Stomach (tissue), 9 donors: ENCODE results near the gene CELF2. TPM values are rescaled to one million over a fixed set of nuclear protein-coding genes. Genes with fewer than 3 reads are reported as not detected.

ENCODE experiments used
- DNase-seq, 2 donors: peaks; one replicate each; pipeline versions ENCODE4 v3.0.0 to v3.0.0-alpha.2; 2013 to 2019
- H3K27ac ChIP-seq, 5 donors: fragments of 200-600 bp in 4 of 5; sonication (generic) in 4 of 5; one replicate each; pipeline ENCODE4 v1.5.1; 2013 to 2019; ENCODE audit warnings: mild to moderate bottlenecking in 1 of 5, moderate library complexity in 1 of 5
- H3K27me3 ChIP-seq, 3 donors: fragments of 200-600 bp; sonication (generic); one replicate each; pipeline ENCODE4 v1.5.1; 2017 to 2019; ENCODE audit warnings: mixed run types in 1 of 3
- H3K36me3 ChIP-seq, 4 donors: fragments of 200-600 bp; sonication (generic); 1 replicate in 3 of 4; 2 replicates in 1 of 4; pipeline ENCODE4 v1.5.1; 2016 to 2019
- H3K4me1 ChIP-seq, 4 donors: fragments of 200-600 bp; sonication (generic); one replicate each; pipeline ENCODE4 v1.5.1; 2016 to 2019
- H3K4me3 ChIP-seq, 4 donors: fragments of 200-600 bp; sonication (generic) in 3 of 4; one replicate each; pipeline ENCODE4 v1.5.1; 2016 to 2019; ENCODE audit warnings: mild to moderate bottlenecking in 1 of 4
- H3K9me3 ChIP-seq, 4 donors: fragments of 200-600 bp; sonication (generic); one replicate each; pipeline ENCODE4 v1.5.1; 2016 to 2019
- CTCF ChIP-seq, 7 experiments: fragments of 450-650 bp in 4 of 7; fragments of 200-600 bp in 3 of 7; sonication (generic) in 3 of 7; IDR thresholded peaks; one replicate each; pipeline ENCODE4 v1.5.1; 2016 to 2019; ENCODE audit warnings: antibody characterized with exemption in 7 of 7, control low read depth in 2 of 7, mild to moderate bottlenecking in 1 of 7
- EP300 ChIP-seq: sonication (generic); formaldehyde crosslinking; IDR thresholded peaks from one replicate; pipeline ENCODE4 v1.6.1; 2017; ENCODE audit warnings: antibody characterized with exemption
- POLR2A ChIP-seq, 4 donors: fragments of 450-650 bp; IDR thresholded peaks; one replicate each; pipeline ENCODE4 v1.6.1; 2016; ENCODE audit warnings: antibody characterized with exemption in 4 of 4, control low read depth in 2 of 4, mild to moderate bottlenecking in 1 of 4, moderate library complexity in 1 of 4
- POLR2AphosphoS5 ChIP-seq, 3 donors: sonication (generic); formaldehyde crosslinking; IDR thresholded peaks; one replicate each; pipeline ENCODE4 v1.6.1; 2016; ENCODE audit warnings: antibody characterized with exemption in 3 of 3
- WGBS, 5 donors: extraction: QIAGEN DNeasy Blood & Tissue Kit in 3 of 5; methylation state at CpG; one replicate each; pipeline versions ENCODE4 v1.1.5 to v1.1.7; 2013 to 2018; 5-methylcytosine and 5-hydroxymethylcytosine counted together
- intact Hi-C: fragments of 100-400 bp; cut with DNase I; formaldehyde crosslinking; loops from one replicate; pipeline ENCODE4 v1.15.1; 2023; ENCODE audit warnings: low total_unique reads
- polyA plus RNA-seq, 3 donors: library from polyadenylated mRNA; stranded (reverse); fragments of 200-250 nt; gene quantifications; one replicate each; pipeline ENCODE4 v1.2.3, GENCODE V29; 2013
- total RNA-seq, 5 donors: library from RNA; depleted of rRNA; stranded (reverse); fragments of >200 nt; gene quantifications; one replicate each; pipeline versions ENCODE4 v1.1.0 to v1.2.3, GENCODE V29; 2014 to 2016
- donor health status: healthy with polysubstance abuse.
- donor health status: Bipolar disorder and iron deficiency.
- donor health status: healthy.

CELF2 gene
- total and polyA plus RNA-seq, 8 donors = 3.9 to 65.3 (median 36.1) TPM

- 36 to 59% (median 36%) methylated on average over 7 of the region's 7 CpGs for WGBS, 5 donors
- H3K4me3 ChIP-seq = no peak overlapping the region
- no peak for DNase-seq
- no peaks in the 10 kb centered on the region for H3K27me3 ChIP-seq
- TF ChIP-seq CTCF (IDR thresholded peaks at IDR 0.05) (no peak), POLR2AphosphoS5 (IDR thresholded peaks at IDR 0.05) (no peak), EP300 (no peak), POLR2A (IDR thresholded peaks at IDR 0.05) (no peak)
- H3K36me3 ChIP-seq = peaks cover 0 to 70% (median 47%) of the 10 kb centered on the region in 4 donors
- H3K9me3 ChIP-seq = no peaks in the 10 kb centered on the region
- peaks cover 0 to 11% (median 3%) of the 10 kb centered on the region in 4 donors for H3K4me1 ChIP-seq
- intact Hi-C loops = no loop called here
- H3K27ac ChIP-seq = no peak overlapping the region
Measured at GRCh38 chr10:11270858-11271179, 253.1 kb downstream of the CELF2 start.

DNA sequence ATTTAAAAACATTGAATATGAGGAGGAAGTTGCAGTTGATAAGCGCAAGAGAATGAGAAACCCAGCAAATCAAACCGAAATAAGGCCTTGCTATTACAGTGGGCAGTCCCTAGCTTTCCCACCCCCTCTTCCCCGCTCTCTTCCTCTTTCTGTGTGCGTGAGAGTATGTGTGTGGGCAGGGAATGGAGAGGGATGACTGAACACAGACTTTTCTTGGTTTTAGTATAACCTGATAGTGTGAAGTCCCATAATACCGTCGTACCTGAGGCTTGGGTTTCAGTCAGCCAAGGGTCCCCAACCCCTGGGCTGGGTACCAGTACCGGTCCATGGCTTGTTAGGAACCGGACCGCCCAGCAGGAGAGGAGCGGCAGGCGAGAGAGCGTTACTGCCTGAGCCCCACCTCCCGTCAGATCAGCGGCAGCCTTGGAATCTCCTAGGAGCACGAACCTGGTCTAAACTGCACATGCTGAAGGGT is 255.3 kb downstream of the CELF2 start:
- intact Hi-C loops = no loop called here
- H3K4me3 ChIP-seq = no peak overlapping the region
- peaks cover 0 to 11% (median 3%) of the 10 kb centered on the region in 4 donors for H3K4me1 ChIP-seq
- H3K27me3 ChIP-seq = no peaks in the 10 kb centered on the region
- peaks cover 2 to 81% (median 61%) of the 10 kb centered on the region in 4 donors for H3K36me3 ChIP-seq
- no peak overlapping the region for H3K27ac ChIP-seq
- 81 to 96% (median 84%) methylated on average over 9 to 15 of the region's 15 CpGs for WGBS, 5 donors
- TF ChIP-seq EP300 = no peak
- no peak for TF ChIP-seq CTCF (IDR thresholded peaks at IDR 0.05)
- no peak for TF ChIP-seq POLR2A (IDR thresholded peaks at IDR 0.05)
- no peak for TF ChIP-seq POLR2AphosphoS5 (IDR thresholded peaks at IDR 0.05)
- H3K9me3 ChIP-seq = no peaks in the 10 kb centered on the region
- no peak for DNase-seq

GRCh38 chr10:11274452-11274851 is 256.8 kb downstream of the CELF2 start:
- no peak overlapping the region for H3K4me3 ChIP-seq
- no peak overlapping the region for H3K27ac ChIP-seq
- no peaks in the 10 kb centered on the region for H3K27me3 ChIP-seq
- intact Hi-C loops = no loop called here
- no peaks in the 10 kb centered on the region for H3K9me3 ChIP-seq
- peaks cover 0 to 11% (median 3%) of the 10 kb centered on the region in 4 donors for H3K4me1 ChIP-seq
- WGBS, 5 donors = 87 to 95% (median 92%) methylated on average over 5 of the region's 5 CpGs
- peaks cover 2 to 91% (median 71%) of the 10 kb centered on the region in 4 donors for H3K36me3 ChIP-seq
- no peak for DNase-seq
- no peak for TF ChIP-seq EP300
- TF ChIP-seq CTCF (IDR thresholded peaks at IDR 0.05) = no peak
- no peak for TF ChIP-seq POLR2A (IDR thresholded peaks at IDR 0.05)
- TF ChIP-seq POLR2AphosphoS5 (IDR thresholded peaks at IDR 0.05) = no peak

DNA sequence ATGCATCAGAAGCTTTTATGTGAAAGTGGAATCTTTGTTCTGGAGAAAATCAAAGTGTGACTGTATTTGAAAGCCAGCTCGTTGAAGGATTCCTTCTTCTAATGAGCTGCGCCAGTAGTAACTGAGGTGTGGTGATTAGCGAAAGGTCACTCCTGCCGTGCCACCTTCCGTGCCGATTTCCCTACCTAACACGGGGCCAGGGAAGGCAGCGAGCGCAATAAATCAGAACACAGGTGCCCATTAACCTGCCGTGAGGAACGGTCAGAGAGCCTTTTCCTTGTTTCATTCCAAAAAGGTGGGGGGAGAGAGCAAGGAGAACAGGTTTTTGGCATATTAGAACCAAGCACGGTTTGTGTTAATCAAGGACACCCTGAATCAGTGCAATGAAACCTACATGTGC is 258.0 kb downstream of the CELF2 start:
- 81 to 88% (median 85%) methylated on average over 12 of the region's 12 CpGs for WGBS, 5 donors

More for the DNA sequence above, 258.0 kb downstream of the CELF2 start:
- TF ChIP-seq POLR2A (IDR thresholded peaks at IDR 0.05) = no peak
- TF ChIP-seq CTCF (IDR thresholded peaks at IDR 0.05) = no peak
- TF ChIP-seq EP300 = no peak
- no peak for TF ChIP-seq POLR2AphosphoS5 (IDR thresholded peaks at IDR 0.05)
- intact Hi-C loops = no loop called here
- H3K4me1 ChIP-seq = peaks cover 0 to 5% (median 0%) of the 10 kb centered on the region in 4 donors
- no peak overlapping the region for H3K27ac ChIP-seq
- DNase-seq = no peak
- peaks cover 2 to 97% (median 83%) of the 10 kb centered on the region in 4 donors for H3K36me3 ChIP-seq
- H3K4me3 ChIP-seq = no peak overlapping the region
- no peaks in the 10 kb centered on the region for H3K27me3 ChIP-seq
- no peaks in the 10 kb centered on the region for H3K9me3 ChIP-seq
